ENCODE data around the gene OR52B6.
A peak's percentile ranks its signal among the peaks of the same experiment; 100 is the strongest.
"Not testable (repeated sequence)": the region's sequence is repeated elsewhere in the genome, so short reads cannot be mapped to it uniquely, and the experiment has no call there.

The OR52B6 gene

DNA sequence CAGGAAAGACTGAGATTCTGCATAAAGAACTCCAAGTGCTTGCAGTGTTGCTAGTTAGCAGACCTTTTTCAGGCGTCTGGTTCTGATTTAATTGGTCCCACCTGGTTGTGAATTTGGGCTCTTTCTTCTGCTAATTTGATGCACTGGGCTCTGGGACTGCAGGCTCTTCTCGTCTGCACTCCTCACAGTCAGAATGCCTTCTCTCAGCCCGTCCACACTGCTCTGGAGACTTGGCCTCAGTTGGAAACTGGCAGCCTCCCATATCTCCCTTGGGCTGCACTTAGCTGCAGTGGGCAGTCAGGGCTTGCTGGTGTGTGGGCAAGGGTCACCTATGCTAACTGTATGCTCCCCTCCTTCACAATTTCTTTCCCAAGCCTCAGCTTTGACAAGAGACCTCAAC, 17.3 kb downstream of the OR52B6 start:
- DNase-seq = no peak

DNA sequence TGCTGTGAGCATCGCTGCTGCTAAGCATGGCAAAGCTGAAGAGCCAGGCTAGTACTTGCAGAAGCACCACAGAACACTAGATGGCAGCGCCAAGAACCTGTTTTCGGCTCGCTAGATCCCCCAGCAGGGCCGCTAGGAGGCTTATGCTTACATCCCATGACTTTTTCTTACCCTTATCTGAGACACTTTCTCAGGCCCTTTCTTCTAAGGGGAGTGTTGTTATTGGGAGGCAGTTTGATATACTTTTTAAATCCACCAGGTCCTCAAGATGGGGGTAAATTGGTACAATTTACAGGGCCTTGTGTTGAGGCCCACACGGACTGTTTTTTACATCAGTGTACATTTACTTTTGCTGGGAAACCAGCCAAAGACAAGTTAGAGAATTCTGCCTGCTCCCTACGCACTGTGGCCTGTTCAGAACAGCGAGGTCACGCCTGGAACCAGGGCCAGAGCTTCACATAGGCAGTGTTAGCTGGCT, 19.7 kb downstream of the OR52B6 start:
- DNase-seq = peak; percentile 37

DNA sequence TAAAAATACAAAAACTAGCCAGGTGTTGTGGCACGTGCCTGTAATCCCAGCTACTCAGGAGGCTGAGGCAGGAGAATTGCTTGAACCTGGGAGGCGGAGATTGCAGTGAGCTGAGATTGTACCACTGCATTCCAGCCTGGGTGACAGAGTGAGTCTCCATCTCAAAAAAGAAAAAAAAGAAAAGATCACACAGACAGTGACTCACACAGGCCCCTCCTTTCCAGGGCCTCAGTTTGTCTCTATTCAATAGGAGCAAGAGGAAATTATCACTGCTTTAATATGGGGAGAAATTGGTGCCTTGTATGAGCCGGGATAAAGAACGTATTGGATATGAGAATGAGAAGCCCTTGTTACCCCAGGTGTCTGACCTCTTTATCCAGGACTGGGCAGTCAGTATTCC, 22.1 kb downstream of the OR52B6 start:
- not testable (repeated sequence) for DNase-seq

DNA sequence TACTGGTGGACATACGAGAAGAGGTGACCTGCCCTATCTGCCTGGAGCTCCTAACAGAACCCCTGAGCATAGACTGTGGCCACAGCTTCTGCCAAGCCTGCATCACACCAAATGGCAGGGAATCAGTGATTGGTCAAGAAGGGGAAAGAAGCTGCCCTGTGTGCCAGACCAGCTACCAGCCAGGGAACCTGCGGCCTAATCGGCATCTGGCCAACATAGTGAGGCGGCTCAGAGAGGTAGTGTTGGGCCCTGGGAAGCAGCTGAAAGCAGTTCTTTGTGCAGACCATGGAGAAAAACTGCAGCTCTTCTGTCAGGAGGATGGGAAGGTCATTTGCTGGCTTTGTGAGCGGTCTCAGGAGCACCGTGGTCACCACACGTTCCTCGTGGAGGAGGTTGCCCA, 22.6 kb downstream of the OR52B6 start:
- DNase-seq = no peak

DNA sequence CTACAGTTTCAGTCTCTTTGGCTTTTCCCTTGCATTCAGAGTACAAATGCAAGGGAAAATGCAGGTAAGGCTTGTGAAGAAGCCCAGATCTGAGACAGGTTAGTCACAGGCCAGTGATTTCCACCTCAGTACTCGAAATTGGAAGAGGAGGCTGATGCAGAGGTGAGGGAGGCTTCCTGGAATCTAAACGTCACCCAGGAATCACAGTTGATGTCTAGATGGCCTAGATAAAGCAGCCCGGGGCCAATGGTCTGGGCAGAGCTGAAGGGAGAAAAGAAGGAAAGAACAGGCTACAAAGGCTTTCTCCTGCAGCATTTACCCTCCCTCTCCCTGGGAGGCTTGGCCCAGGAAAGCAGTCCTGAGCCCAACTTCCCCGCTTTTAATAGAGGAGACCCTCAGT, 24.2 kb downstream of the OR52B6 start:
- DNase-seq = no peak

DNA sequence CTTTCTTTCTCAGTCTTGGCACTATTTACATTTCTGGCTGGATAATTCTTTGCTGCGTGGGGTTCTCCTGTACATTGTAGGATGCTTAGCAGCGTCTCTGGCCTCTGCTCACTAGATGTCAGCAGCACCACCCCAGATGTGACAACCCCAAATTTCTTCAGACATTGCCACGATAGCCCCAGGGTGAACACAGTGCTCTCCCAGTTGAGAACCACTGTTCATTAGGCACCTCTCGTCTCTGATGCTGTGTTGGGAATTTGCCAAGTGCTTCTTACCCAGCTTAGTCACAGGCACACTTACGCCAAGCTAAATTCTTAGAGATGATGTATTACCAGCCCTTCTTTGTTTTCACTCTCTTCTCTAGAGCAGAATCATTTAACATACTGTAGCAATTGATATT, 25.2 kb downstream of the OR52B6 start:
- no peak for DNase-seq

DNA sequence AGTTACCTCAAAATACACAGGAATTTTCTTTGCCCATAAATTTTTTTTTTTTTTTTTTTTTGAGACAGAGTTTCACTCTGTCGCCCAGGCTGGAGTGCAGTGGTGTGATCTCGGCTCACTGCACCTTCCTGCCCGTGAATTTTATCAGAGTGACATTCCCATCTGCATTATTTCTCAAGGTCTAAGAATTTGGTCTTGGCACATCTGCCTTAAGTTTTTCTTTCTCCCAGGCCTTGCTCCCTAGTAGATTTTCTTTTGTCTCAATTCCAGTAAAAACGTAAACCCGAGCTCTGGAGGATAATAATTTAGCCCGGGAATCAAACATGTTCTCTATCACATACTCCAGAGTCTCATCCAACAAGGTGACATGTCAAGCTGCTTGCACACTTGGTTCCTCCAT, 28.1 kb downstream of the OR52B6 start:
- no peak for DNase-seq

DNA sequence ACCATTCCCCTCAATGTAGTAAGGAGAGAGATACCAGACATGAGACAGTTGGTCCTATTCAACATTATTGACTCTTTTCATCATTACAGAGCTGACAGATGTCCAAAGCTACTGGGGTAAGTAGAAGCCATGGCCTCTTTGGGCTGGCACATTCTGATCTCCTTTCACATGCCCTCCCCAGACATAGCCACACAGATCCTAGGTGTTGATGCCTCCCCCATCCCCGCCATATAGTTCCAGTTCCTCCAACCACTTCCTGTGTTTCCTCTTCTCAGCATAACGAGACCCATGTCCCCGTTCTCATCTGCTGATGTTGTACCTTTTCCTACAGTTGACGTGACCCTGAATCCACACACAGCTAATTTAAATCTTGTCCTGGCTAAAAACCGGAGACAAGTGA, 29.8 kb downstream of the OR52B6 start:
- DNase-seq = no peak

DNA sequence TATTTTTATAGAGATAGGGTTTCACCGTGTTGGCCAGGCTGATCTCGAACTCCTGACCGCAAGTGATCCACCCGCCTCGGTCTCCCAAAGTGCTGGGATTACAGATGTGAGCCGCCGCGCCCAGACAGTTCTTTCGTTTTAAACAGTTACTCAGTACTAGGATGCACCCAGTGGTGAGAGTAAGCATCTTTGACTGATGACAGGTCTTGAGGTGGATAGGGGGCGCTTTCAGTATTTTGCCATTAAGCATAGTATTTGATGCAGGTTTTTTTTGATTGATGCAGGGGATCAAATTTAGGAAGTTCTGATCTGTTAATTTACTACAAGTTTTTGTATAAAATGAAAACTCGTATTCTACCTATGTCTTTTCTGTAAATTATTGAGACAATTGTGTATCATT, 30.9 kb downstream of the OR52B6 start:
- no peak for DNase-seq

DNA sequence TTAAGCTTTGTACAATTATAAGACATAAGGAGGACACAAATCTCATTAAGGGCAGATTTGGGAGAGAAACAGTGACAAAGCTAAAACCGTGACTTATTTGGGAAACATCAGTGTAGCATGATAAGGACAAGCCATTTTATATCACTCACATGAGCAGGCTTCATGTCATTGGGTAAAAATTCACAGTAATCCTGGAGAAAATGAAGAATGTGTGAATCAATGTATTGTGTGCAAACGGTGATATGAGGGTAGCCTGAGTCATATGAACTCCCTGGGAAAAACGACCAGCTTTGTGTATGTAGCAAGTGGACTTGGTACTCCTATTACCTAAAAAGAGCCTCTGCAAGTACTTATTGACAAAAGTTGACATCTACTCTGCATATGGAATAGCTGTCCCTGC, 38.1 kb downstream of the OR52B6 start:
- DNase-seq = no peak

DNA sequence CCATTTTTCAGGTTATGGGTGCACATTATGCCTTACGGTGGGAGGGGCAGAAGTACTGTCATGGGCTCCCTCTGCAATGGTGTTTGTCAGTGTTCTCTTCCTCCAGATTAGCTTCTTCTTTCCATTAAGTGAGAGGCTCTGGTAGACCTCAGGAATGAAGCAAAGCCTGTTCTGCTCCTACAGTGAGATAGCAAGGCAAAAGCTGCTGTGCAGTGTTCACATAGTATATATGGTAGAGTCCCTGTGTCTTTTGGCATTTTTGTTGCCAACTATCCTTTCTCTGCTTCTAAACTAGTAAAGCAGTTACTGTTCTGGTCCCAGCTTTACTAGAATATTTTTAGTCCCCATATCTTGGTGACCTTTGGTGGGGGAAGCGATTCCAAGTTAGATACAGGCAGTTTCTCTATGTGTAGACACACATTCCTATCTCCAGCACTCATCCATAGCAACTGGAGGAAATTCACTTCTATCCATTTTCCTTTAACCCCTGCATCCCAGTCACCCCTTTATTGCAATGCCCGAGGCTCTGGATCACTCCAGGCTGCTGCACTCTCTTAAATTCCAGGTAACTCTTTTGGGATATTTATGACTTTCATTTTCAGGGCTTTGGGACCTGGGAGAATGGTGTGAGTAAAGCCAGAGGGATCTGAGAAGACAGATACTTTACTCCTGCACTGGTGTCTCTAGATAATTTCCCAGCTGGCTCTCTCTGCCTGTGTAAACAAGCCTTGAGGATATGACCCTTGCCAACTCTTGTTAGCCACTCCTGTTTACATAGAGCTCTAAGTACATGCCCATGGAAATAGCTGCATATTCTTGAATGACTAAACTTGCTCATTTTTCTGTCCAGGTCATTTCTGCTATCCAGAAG, 40.2 kb downstream of the OR52B6 start:
- no peak for DNase-seq

DNA sequence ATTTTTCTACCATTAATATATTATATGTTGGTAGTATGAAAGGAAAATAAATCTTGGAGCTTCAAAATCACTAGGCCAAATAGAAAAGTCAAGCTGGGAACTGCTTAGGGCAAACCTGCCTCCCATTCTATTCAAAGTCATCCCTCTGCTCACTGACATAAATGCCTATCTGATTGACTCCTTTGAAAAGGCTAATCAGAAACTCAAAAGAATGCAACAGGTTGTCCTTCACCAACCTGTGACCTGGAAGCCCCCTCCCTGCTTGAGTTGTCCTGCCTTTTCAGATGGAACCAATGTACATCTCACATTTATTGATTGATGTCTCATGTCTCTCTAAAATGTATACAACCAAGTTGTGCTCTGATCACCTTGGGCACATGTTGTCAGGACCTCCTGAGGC, 40.9 kb downstream of the OR52B6 start:
- DNase-seq = no peak

DNA sequence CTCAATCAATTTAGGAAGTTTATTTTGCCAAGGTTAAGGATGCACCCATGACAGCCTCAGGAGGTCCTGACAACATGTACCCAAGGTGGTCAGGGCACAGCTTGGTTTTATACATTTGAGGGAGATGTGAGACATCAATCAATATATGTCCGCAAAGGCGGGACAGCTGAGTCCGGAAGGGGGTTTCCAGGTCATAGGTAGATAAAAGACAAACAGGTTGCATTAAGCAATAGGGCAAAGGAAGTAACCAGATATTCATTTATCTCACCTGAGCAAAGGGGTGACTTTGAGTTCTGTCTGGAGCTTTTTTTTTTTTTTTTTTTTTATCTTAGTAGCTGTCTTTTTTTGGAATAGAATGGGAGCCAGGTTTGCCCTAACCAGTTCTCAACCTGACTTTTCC, 42.1 kb downstream of the OR52B6 start:
- DNase-seq = no peak

DNA sequence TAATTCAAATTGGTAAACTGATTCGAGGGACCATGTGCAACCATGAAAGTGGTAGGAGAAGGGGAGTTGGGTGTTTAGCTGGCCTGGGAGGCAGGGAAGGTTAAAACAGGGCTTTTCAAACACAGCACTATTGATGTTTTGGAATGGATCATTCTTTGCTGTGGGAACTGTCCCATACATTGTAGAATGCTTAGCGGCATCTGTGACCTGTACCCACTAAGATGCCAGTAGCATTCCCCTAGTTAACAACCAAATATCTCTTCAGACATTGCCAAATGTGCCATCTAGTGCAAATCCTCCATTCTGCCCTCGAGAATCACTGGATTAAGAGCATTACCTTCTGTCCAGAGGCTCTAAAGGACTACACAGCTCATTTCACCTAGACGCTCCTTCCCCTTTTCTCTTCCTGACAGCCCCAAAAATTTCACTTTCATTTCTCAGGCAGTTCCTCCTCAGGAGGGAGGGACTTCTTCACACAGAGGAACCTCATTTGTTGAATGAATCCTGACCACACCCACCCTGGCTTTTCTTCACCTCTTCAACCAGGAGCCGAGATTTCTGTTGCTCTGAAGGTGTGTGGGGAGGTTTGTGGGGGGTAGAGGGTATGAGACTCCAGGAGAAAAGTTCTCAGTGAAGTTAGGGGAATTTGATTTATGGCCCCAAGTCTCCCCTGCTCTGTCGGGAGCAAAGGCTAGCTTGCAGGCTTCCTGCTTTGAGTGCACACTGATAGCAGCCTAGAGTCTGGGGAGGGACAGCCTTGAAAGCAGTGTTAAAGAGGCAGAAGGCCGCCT, 44.0 kb downstream of the OR52B6 start, which contains the start of gene TRIM34:
Gene TRIM34, plus strand, starts transcription at position 513 of the 791 bp plus-strand sequence. CDS start 7,331 bp downstream, outside the sequence.
- peak; percentile 50 for DNase-seq

DNA sequence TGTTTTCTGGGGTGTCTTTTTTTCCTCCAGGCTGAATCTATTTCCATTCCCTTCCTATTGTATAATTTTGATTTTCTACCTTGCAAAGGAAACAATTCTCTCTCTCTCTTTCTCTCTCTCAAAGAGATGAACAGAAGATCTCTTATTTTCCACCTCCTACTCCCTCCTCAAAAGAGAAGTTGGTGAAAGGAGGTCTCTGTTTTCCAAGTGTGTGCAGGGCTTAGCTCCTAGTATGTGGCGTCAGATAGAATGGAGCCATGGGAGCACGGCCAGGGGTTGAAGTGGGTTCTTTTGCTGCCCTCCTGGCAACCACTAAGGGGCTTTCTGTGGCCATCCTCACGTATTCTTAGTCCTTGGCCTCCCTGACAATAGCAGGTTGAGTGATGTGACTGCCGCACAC, 44.6 kb downstream of the OR52B6 start:
- DNase-seq = no peak

DNA sequence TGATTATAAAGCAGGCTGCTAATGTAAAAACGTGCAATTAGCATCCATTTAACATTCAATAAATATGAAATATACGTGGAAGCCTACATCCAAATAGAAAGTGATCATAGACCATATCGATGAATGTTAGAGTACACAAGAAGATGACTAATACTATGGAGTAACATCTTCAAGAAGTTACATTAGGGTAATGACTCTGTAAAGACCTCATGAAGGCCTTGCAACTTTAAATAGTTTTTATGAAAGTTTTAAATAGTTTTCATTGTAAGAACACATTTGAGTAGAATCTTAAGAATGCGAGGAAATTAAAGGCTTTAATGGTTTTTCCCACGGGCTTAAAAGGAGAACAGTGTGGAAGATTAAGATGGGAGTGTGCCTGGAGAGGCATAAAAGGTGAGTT, 45.5 kb downstream of the OR52B6 start:
- DNase-seq = no peak

DNA sequence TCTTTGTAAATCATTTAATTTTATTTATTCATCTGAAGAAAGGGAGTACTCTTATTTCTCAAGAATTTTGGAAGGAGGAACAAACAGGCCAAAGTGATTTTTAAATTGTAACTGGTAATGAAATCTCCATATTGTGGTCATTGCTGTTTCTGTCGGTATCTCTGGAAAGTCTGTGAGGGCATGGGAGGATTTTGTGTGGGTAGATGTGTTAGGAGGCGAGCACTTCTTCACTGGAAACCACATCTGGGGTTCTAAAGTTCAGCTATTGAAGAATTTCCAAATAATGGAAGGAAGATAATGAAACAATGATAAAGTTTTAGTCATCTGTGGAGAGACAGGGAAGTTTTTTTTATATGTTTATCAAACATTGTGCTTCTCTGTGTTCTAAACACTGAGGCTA, 50.7 kb downstream of the OR52B6 start:
- no peak for DNase-seq

Measured in activated T-cell treated with anti-CD3 and anti-CD28 coated beads for 4 hours (primary cell).